ENCODE measurements around the gene RNU6-9.
"Not testable (repeated sequence)": the region's sequence is repeated elsewhere in the genome, so short reads cannot be mapped to it uniquely, and the experiment has no call there.

- TF ChIP-seq FOXP4 (CRISPR knock-in tag; IDR thresholded peaks at IDR 0.05); MXD4 (CRISPR knock-in tag; IDR thresholded peaks at IDR 0.05; ENCODE audit: borderline replicate concordance); CTCF (IDR thresholded peaks at IDR 0.05); CBFB (CRISPR knock-in tag; IDR thresholded peaks at IDR 0.05; ENCODE audit: low read depth); FOXK1 (CRISPR knock-in tag; IDR thresholded peaks at IDR 0.05); NR3C1 (CRISPR knock-in tag; conservative IDR thresholded peaks at IDR 0.05; ENCODE audit: low read depth); CREM (CRISPR knock-in tag; IDR thresholded peaks at IDR 0.05): not testable (repeated sequence)
- TF ChIP-seq, protein P1, sequence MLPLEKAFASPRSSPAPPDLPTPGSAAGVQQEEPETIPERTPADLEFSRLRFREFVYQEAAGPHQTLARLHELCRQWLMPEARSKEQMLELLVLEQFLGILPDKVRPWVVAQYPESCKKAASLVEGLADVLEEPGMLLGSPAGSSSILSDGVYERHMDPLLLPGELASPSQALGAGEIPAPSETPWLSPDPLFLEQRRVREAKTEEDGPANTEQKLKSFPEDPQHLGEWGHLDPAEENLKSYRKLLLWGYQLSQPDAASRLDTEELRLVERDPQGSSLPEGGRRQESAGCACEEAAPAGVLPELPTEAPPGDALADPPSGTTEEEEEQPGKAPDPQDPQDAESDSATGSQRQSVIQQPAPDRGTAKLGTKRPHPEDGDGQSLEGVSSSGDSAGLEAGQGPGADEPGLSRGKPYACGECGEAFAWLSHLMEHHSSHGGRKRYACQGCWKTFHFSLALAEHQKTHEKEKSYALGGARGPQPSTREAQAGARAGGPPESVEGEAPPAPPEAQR (CRISPR knock-in tag; IDR thresholded peaks at IDR 0.05): not testable (repeated sequence)
- TF ChIP-seq, protein P2, sequence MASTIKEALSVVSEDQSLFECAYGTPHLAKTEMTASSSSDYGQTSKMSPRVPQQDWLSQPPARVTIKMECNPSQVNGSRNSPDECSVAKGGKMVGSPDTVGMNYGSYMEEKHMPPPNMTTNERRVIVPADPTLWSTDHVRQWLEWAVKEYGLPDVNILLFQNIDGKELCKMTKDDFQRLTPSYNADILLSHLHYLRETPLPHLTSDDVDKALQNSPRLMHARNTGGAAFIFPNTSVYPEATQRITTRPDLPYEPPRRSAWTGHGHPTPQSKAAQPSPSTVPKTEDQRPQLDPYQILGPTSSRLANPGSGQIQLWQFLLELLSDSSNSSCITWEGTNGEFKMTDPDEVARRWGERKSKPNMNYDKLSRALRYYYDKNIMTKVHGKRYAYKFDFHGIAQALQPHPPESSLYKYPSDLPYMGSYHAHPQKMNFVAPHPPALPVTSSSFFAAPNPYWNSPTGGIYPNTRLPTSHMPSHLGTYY (CRISPR knock-in tag; IDR thresholded peaks at IDR 0.05): not testable (repeated sequence)
- TF ChIP-seq, protein P3, sequence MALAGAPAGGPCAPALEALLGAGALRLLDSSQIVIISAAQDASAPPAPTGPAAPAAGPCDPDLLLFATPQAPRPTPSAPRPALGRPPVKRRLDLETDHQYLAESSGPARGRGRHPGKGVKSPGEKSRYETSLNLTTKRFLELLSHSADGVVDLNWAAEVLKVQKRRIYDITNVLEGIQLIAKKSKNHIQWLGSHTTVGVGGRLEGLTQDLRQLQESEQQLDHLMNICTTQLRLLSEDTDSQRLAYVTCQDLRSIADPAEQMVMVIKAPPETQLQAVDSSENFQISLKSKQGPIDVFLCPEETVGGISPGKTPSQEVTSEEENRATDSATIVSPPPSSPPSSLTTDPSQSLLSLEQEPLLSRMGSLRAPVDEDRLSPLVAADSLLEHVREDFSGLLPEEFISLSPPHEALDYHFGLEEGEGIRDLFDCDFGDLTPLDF (CRISPR knock-in tag; IDR thresholded peaks at IDR 0.05): not testable (repeated sequence)
Measured at GRCh38 chr19:891421-892200, 1.7 kb upstream of the RNU6-9 start.

Measured in WTC11 (cell line).